Stimulated activated CD4-positive, alpha-beta T cell treated with anti-CD3 and anti-CD28 coated beads, Interleukin-12 subunit alpha, Interleukin-12 subunit beta, amount 100 ng/mL, for 48 hours (primary cell): ENCODE results near the gene KRT82.
"Not testable (repeated sequence)": the region's sequence is repeated elsewhere in the genome, so short reads cannot be mapped to it uniquely, and the experiment has no call there.

ENCODE experiments used
- DNase-seq, 3 donors: peaks; one replicate each; pipeline ENCODE4 v3.0.0-alpha.2; 2020; ENCODE audit warnings: low read depth in 2 of 3, low spot score in 1 of 3

Gene KRT82

GRCh38 chr12:52346593-52346992 is 59.5 kb downstream of the KRT82 start:
- DNase-seq: no peak

- not testable (repeated sequence) for DNase-seq
Observed at GRCh38 chr12:52345041-52345440, 61.1 kb downstream of the KRT82 start.

GRCh38 chr12:52344111-52344510 is 62.0 kb downstream of the KRT82 start:
- no peak for DNase-seq
